ENCODE measurements around the gene AUH.
A peak's percentile ranks its signal among the peaks of the same experiment; 100 is the strongest.
"Not testable (repeated sequence)": the region's sequence is repeated elsewhere in the genome, so short reads cannot be mapped to it uniquely, and the experiment has no call there.

AUH gene

DNA sequence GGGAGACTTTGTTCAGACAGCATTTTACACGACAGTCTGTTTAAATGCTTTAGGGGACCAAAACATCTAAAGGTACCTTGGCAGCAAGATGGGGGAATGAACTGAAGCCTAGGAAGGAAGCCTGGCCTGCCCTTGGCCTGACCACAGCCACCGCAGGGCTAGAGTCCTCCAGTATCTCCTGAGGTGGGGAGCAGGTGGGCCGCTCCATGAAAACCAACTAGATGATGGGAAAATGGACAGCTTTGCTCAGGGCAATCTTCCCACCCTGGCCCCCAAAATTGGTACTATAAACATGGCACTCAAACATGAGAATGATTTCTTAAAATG, 153.3 kb downstream of the AUH start:
- DNase-seq (ENCODE audit: low read depth) = no peak

DNA sequence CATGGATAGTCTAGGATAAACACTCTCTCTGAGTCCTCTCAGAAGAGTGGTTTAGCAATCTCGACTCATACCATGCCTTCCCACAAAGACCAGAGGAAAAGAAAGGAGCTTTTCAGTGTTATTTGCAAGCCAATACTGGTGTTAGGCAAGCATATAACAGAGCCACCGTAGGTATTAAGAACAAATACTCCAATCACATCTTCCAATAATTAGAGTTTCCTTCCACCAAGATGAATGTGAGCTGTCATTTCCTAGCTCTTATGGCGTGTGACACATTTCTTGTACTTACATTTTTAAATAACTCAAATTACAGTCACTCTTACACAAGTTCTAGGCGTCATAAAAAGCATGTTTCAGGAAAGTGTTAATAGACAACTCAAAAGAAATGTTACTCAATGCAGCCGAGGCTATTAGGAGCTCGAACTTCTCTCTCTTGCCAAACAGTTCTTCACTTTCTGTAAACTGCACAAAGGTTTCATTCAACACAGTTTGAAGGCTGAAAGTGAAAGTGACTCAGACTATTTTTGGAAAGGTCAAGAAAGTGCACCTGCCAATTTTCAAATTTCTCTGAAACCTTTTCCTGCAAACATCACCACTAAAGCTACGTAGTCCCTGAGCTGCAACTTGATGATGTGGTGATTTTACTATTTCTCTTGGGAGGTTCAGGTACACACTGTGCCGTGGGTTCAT, 153.8 kb downstream of the AUH start:
- DNase-seq (ENCODE audit: low read depth) = no peak

DNA sequence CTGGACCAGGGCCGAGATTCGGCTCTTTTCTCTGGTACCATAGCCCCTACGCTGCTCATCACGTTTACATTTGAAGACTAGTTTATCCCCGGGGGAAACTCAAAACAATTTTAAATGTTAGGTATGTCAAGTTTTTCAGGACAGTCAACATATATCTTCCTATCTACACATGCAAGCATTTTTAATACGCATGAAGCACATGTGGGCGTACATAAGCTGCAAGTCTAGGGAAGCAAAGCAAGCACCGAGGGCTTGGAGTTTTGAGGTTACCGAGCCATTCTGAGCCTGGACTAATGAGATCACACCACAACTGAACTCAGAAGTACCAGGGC, 154.4 kb downstream of the AUH start:
- no peak for DNase-seq (ENCODE audit: low read depth)

DNA sequence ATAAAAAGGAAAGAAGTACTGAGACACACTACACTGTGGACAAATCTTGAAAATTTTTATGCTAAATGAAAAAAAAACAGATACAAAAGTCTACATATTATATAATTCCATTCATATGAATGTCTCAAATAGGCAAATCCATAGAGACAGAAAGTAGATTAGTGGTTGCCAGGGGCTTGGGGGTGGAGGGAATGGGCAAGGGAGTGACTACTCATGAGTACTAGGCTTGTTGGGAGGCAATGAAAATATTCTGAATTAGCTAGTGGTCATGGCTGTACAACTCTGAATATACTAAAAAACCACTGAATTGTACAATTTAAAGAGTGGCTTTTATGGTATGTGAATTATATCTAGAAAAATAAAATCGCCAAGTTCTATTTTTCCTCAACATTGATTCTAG, 154.9 kb downstream of the AUH start:
- no peak for DNase-seq (ENCODE audit: low read depth)

DNA sequence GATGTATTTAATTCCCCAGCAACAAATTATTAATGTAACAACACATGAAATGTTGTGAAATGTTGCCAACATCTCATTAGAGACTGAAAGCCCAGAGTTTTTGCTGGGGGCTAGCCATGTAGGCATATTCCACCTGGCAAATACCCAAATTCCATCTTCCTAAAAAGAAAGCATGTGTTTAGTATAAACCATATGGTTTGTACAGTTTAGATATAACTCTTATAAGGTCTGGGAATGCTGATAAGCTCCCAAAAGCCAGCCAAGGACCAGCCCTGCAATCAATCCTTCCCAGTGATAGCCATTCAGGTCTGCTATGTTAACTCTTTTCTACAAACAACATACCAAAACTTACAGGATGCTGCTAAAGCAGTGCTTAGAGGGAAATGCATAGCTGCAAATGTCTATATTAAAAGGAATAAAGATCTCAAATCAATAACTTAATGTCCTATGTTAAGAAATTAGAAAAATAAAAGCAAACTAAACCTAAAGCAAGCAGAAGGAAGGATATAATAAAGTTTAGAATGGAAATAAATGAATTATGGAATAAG, 158.9 kb downstream of the AUH start:
- DNase-seq (ENCODE audit: low read depth) = no peak

DNA sequence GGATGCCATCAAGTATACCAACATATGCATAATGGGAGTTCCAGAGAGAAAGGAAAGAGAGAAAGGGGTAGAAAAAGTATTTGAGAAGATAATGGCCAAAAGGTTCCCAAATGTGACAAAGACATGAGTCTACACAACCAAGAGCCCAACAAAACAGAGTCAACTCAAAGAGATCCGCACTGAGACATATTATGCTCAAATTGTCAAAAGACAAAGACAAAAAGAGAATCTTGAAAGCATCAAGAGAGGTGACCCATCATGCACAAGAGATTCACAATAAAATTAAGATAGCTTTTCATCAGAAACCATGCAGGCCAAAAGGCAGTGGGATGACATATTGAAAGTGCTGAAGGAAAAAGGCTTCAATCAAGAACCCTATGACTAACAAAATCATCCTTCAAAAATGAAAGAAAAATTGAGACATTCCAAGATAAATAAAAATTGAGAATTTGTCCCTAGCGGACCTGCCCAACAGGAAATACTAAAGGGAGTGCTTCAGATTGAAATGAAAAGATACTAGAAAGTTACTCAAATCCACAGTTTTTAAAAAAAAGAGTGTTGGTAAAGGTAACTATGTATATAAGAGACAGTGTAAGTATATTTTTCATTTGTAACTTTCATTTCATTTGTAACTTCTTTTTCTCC, 160.9 kb downstream of the AUH start:
- no peak for DNase-seq (ENCODE audit: low read depth)

DNA sequence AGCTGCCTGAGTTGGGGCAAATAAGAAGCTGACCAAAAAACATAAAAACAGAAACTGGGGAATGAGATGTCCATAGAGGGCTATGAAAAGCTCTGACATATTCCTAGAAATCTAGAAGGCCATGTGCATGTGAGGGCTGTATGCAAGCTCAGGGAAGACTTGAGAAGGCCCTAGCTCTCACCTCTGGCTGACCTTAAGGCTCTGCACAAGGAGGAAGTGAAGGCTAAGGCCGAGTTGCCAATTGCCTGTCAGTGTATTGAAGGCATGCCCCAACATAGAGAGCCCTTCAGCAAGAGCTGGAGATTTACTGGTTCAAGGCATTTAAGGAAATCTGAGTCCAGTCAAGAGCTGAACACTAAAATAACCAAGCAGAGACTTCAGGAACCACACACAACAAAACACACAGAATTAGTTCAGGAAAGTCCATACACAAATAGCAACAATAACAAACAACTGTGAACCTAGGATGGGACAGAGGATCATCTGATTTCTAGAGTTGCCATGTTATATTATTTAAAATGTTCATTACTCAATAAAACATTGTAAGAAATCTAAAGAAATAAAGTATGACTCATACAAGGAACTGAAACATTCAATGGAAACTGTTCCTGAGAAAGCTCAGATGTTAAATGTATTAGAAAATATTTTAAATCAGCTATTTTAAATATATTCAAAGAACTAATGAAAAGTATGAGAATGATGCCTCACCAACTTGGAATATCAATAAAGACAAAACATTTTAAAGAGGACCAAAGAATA, 161.8 kb downstream of the AUH start:
- DNase-seq (ENCODE audit: low read depth) = no peak

DNA sequence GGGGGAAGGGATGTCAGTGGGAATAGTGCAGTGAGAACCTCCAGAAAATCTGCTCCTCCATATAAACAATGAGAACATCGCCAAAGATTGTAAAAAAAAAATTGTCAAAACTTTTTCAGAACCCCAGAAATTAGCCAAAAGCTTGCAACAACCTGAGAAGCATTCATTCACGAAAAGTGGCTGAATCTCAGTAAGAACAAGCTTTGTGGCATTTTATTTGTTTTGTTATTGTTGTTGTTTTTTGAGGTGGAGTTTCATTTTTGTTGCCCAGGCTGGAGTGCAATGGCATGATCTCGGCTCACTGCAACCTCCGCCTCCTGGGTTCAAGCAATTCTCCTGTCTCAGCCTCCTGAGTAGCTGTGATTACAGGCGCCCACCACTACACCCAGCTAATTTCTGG, 162.8 kb downstream of the AUH start:
- not testable (repeated sequence) for DNase-seq (ENCODE audit: low read depth)

DNA sequence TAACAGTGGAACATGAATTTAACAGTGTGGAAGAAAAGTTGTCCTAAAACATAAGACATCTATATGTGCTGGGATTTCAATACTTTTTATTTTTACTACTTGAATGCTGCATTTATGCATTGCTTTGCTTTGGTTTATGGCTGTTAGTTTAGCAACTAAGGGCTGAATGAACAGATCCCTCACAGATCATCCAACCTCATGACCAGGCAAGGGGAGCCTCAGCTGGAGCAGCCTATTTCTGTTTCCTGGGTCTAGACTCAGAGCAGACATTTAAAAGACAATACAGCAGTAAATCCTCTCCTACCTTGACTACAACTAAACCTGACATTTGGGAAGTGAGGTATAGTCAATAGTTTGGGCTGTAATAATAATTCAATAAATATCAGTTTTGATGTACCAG, 163.3 kb downstream of the AUH start:
- DNase-seq (ENCODE audit: low read depth) = no peak

DNA sequence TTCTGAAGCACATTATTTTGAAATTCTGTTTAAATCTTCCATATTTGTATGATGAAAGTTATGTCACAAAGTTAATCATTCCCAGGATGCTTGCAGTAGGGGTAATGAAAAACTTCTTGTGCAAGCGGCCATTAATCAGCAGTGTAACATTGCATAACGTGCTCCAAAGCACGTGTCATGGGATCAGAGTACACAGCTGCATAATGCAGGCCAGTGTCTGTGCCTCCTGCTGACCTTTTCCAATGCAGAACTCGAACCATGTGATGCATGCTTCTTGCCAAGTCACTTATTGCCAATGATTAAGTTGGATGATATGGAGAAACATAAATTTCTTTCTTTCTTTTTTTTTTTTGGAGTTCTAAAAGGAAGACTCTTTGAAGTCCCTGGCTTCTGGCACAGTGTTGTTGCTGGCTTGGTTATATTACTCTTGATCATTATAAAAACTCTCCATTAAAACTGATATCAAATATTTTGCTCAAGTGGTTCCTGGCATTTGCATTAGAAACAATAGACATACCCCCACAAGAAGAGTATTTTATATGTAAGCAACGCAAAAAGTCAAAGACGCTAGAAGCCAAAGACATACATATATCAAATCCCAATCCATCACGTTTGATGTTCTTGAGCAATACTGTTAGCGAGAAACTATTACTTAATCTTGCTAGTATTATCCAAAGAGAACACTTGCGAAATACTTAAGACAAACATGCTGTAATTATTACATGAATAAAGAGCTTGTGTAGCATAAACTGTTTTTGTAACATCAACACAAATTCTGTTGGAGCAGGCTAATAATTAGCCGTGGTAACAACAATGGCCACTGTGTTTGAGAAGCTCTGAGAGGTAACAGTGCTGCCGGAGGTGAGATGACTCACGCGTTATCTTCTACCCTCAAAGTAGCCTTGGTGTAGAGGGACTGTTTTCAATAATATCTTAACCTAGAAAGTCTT, 164.2 kb downstream of the AUH start:
- DNase-seq (ENCODE audit: low read depth) = no peak

DNA sequence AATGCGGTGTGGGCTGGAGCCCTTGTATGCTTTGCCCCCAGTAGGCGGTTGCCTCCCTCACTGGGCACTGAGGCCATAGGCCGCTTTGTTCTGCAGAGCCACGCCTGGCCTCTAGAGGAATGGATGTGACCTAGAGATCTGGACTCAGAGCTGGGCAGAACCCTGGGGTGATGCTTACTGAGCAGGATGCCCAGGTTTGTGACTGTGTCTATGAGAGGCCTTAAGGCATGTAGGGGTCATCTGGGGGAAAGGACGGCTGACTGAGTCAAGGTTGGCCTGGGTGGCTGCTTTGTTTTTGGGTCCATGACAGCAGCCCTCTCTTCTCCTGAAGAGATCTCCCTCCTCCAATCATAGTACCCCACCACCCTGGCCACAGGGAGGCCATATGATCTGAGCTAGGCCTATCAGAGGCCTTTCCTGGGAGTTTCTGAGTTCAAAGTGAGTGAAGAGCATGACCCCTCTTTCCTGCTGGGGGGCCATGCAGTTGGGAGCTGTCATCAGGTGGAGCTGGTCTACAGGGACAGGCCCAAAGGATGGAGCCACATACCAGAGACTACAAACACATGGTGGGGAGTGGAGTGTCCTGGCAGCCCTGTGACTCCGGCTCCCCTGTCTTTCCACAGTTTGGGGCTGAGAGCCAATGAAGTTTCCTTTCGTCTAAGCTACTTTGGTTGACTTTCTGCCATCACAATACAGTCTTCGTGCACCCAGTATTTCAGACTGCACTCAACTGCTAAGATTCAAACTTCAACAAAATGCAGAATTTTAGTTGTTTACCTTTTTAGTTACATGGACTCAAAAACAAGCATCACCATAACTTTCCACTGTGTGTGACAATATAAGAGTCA, 165.4 kb downstream of the AUH start:
- no peak for DNase-seq (ENCODE audit: low read depth)

DNA sequence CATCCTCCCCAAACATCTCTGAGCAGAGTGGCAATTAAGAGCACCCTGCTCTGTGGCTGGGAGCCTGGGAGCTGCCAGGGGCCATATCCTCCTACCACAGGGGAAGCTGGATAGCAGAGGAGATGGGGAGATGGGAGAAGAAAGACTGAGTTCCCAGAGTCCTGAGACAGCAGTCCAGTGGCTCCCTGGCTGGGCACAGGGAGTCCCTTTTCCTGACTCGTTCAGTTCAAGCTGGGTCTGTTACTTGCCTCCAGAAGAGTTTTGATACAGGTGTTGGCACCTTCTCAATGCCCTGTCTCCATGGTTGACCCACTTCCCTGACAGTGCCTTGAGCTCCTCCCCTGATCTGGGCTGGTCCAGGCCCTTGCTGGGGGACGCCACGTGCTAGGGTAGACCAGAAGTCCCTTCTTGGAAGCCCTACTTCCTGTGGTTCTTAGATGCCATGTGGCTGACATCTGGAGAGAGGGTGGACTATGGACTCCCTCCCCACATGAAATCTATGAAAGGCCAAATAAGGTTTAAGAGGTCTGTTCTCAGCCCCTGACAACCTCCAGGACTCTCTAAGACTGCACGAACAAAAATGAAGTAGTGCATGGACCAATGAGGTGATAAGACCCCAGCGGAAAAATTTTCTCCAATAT, 166.2 kb downstream of the AUH start:
- DNase-seq (ENCODE audit: low read depth) = no peak

DNA sequence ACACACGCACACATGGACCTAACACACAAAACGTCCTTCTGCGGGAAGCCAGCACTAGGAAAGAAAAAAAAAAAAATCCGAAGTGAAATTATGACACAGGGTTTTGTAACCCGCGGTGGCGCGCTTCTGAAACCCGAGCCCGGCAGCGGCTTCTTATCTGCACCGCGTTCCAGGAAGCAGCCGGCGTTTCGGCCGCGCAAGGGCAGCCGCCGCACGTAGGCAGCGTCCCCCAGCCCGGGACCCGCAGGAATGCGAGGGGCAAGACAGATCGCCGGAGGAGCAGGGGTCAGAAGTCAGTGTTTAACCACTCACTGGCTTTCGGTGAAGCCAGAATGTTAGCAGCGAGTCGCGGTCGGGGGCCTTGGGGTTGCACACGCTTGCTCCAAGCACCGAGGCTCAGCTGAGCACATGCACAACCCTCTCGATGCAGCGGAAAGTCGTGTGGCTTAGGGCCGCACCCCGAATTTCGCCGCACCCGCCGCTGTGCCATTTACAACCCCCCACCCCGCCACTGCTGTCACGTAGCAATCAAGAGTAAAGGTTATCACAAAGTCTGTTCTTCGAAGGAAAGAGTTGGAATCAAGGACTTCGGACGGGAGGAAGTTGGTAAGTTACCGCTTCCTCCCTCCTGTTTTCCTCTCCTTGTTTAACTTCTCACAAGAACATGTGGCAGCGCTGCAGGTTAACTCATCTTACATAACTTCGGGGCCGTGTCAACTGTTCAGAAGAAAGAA, 167.9 kb downstream of the AUH start:
- DNase-seq (ENCODE audit: low read depth) = peak; percentile 27

DNA sequence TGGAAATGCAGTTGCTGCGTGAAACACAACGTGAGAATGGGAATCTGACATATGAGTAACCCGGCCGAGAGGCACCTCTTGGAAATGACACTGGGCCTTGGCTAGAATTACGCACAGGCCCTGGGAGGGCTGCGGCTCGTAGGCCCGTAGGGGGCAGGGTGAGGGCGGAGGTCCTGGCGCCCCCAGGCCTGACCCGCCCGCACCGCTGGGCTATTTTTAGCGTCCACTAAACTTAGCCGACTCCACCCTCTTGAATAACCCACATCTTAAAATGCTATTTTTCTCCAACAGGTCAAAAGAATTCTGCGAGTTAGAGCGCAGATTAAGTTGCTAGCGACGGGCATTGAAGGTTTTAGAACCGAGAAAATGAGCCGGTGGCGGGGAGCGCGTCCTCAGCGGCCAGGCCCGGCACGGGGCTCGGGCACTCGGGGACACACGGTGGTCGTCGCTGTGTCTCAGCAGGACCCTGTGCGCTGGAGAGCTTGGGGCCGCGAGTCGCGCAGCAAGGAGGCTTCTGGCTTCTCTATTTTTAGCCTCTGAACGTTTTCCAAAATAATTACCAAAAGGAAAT, 168.5 kb downstream of the AUH start:
- peak; percentile 31 for DNase-seq (ENCODE audit: low read depth)

DNA sequence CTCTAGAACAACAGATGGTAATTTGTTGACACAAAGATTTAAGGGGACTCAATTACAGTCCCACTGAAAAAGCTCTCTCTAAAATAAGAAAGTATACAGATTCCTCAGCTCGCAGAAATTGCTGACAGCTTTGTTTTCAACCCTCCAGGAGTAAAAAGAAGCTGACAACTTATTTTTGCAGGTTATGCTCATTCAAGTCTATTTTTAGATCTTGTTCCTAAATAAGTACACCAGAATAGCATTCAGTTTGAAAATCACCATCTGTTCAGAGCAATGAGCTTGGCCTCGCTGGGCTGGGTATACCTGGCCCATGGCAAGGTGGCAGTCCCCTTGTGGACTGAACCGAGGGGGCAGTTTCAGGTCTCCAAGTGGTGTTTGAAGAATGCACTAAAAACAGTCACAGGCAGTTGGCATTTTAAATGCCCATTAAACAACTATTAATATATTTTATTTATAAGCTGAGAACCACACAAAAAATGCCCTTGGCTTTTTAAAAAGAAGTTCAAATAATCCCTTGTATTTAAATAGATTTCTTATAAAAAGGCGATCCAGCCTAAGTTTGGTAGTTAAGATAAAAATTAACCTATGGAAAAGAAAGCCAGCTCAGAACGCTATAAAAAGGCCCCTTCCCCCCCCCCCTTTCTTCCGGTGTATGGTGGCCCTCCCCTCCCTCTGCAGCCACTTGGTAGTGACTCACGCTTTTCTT, 169.2 kb downstream of the AUH start:
- DNase-seq (ENCODE audit: low read depth) = no peak

DNA sequence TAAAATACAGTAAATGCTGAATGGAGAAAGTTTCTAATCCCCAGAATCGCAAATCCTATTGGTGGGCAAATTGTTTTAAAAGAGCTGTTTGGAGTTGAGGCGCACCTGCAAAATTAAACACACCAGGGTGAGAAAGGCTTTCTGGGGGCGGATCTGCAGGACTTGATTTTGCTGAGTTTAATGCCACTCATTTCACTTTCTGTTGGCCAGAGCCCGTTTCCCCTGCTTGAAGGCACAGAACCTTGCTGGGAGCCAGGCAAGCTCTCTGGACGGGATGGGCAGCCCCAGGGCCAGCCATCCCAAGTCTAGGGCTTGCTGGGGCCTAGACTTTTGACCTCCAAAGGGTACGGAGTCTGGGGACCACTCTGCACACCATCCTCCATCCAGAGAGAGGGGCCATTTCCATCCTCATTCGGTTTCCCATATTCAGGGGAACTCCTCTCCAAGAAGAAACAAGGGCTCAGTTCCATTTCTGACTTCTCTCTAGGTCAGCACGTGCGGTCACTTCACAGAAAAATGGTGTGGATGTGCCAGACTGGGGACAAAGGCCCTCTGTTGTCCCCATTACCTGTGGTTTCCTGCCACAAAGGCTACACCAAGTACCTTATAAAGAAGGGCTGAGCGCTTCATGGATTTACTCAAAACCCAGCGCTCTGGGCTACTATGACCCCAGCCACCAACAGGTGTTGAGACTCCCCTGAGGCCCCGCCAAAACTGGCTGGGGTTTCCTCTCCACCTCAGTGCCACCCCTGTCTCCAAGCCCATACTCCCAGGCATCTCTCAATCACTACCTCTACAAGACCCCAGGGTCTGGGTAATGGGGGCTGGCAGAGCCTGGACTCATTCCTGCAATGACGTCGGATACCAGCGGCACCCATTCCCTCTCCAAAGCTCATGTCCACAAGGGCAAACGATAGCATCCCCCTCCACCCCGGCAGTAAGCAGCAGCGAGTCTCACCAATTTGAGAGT, 170.0 kb downstream of the AUH start:
- DNase-seq (ENCODE audit: low read depth) = no peak

DNA sequence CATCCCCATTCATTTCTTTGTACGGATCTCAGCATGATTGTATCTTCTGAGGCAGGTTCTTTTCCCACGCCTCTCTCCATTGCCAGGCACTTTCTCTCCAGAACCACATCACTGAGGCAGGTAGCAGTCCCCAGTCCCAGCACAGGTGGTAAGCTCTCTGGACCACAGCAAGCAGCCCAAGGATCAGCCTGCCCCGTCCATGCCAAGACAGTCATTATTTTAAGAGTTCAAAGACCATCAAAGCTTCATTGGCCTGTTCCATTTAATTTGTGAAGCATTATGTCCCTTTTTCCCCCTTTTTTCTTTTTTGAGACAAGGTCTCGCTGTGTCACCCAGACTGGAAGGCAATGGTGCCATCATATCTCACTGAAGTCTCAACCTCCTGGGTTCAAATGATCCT, 171.7 kb downstream of the AUH start:
- no peak for DNase-seq (ENCODE audit: low read depth)
